ACHN (cell line): Measurements from ENCODE around the gene RASGRP4.
"Not testable (repeated sequence)": the region's sequence is repeated elsewhere in the genome, so short reads cannot be mapped to it uniquely, and the experiment has no call there.

Experiments
- DNase-seq: peaks from one replicate; pipeline ENCODE4 v3.0.0-alpha.2; 2015
- in situ Hi-C: cut with HindIII; loops from 2 replicates; pipeline ENCODE4 v1.10.0; 2017; ENCODE audit warnings: low sequenced_read_pairs, low pct_ligation_motif_present, low pct_unique_long_range_greater_than_20kb

Gene RASGRP4

GRCh38 chr19:38451629-38452028, 25.6 kb upstream of the RASGRP4 start:
- no peak for DNase-seq
- in situ Hi-C loops, result no loop called here

GRCh38 chr19:38451036-38451435, 25.0 kb upstream of the RASGRP4 start:
- in situ Hi-C loops, result no loop called here
- no peak for DNase-seq

DNA sequence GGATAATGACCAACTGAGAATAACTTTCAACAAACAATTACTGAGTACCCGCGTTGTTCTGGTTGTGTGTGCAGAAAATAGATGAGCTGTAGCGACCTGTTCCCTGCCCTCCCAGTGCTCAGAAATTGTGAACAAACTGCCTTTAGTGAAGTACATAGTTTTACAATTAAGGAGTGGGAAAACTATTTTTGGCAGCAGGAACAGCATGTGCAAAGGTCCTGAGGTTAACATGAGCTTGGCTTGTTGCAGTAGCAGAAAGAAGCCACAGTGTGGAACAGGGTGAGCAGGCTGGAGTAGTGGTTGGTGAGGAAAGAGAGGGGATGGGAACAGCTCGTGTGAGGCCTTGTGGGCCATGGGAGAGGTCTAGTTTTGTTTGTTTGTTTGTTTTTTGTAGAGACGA, 23.5 kb upstream of the RASGRP4 start:
- no peak for DNase-seq
- in situ Hi-C loops, result no loop called here

GRCh38 chr19:38448225-38448624, 22.2 kb upstream of the RASGRP4 start:
- in situ Hi-C loops, result no loop called here
- DNase-seq, result no peak

GRCh38 chr19:38445362-38445761, 19.3 kb upstream of the RASGRP4 start:
- in situ Hi-C loops, result no loop called here

GRCh38 chr19:38444026-38444425, 18.0 kb upstream of the RASGRP4 start:
- in situ Hi-C loops, result no loop called here
- DNase-seq, result no peak

More at GRCh38 chr19:38445362-38445761, 19.3 kb upstream of the RASGRP4 start:
- no peak for DNase-seq

DNA sequence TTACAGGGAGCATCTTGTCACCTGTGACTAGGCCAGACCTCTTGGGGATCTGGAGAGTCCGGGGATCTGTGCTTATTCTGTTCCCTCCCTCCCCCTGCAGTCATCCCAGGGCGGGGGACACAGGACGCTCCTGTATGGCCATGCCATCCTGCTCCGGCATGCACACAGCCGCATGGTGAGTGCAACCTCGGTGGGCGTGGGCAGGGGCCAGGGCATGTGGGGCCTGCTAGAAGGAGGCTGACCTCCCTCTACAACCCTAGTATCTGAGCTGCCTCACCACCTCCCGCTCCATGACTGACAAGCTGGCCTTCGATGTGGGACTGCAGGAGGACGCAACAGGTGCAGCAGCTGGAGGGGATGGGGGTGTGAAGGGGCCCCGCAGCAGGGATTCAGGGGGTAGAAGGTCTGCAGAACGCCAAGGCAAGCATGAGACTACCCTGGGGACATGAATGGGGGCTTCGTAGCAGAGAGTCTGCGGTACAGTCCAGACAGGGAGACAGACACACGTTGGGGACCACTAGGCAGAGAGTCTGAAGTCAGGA, 17.5 kb upstream of the RASGRP4 start:
- DNase-seq, result no peak
- in situ Hi-C loops, result no loop called here

DNA sequence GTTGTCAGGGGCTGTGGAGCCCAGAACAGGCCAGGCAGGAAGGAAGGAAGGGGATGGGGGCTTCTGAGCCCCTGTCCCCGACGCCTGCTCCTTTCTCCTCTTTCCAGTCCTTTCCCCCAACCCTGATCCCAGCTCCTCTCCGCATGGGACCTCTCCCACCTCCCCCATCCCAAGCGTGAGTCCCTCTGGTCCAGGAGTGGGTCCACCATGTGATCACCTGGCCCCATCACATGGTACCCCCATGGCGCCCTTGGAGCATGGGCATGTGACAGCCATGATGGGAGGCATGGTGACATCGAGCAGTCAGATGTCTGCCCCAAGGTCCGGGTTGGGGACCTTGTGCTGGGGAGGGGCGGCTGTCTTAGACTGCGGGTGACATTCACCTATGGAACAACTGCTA, 16.7 kb upstream of the RASGRP4 start:
- no peak for DNase-seq
- in situ Hi-C loops, result no loop called here

DNA sequence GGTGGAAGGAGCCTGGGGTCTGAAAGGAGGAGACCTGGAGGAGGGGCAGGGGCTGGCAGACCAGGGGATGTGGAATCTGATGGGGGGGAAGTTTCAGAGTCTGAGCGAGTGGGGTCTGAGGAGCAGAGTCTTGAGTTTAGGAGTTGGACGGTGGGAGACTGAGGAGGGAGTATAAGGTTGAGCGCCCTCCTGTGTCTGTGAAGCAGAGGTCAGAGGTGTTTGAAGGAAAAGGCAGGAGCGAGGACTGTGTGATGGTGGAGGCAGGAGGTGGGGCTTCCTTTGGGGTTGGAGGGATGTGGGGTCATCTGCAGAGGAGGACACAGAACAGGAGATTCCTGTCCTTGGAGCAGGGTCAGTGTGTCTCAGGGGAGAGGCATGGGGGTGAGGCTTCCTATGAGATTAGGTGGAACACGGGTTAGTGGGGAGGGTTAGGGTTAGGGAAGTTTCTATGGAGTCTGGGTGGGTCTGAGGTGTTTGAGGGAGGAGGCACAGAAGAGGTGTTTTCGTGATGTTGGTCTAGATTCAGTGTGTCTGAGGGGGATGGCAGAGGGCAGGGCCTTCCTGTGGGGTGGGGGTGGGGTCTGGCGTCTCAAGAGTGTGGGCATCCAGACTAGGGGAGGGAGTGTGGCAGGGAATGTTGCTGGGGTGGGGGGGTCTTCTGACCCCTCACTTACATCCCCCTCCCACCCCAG, 15.8 kb upstream of the RASGRP4 start:
- in situ Hi-C loops, result no loop called here
- no peak for DNase-seq

DNA sequence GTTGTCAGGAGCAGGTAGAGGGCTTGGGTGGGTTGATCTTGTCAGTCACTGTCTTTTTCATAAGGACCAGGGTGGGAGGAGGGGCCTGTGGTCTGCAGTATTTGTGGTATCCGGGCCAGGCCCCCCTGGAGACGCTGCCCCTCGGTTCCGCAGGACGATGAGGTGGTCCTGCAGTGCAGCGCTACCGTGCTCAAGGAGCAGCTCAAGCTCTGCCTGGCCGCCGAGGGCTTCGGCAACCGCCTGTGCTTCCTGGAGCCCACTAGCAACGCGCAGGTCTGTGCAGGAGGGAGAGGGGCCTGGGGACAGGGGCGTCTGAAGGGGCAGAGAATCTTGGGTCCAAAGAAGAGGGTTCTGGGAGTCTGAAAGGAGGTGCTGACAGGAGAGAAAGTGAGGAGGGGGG, 14.6 kb upstream of the RASGRP4 start:
- DNase-seq, result no peak
- in situ Hi-C loops, result no loop called here

DNA sequence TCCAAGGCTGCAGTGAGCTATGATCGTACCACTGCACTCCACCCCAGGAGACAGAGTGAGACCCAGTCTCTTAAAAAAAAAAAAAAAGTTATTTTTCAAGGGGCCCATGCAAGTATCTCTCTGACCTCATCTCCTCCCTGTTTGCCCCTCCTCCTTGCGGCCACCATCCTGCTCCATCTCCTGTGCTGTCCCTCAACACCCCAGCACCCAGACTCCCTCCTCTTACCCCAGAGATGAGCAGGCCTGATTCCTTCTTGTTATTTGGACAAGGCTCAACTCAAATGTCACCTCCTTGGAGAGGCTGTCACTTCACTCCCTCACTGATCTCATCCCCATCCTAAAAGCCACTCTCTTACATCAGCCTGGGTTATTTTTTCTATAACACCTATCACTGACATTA, 11.9 kb upstream of the RASGRP4 start:
- in situ Hi-C loops, result no loop called here
- no peak for DNase-seq

DNA sequence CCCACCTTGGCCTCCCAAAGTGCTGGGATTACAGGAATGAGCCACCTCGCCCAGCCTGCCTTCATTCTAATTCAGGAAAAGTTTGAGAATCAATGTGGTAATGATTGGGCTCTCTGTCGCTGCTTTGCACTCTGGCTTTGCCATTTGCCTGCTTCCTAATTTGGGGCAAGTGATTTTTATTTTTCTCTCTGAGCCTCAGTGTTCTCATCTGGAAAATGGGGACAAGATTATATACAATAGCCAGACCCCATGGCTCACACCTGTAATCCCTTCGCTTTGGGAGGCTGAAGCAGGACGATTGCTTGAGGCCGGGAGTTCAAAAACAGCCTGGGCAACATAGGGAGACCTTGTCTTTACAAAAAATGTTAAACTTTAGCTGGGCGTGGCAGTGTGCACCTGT, 11.3 kb upstream of the RASGRP4 start:
- DNase-seq, result no peak
- in situ Hi-C loops, result no loop called here

GRCh38 chr19:38434549-38435051, 8.6 kb upstream of the RASGRP4 start:
- in situ Hi-C loops, result no loop called here
- DNase-seq, result no peak

DNA sequence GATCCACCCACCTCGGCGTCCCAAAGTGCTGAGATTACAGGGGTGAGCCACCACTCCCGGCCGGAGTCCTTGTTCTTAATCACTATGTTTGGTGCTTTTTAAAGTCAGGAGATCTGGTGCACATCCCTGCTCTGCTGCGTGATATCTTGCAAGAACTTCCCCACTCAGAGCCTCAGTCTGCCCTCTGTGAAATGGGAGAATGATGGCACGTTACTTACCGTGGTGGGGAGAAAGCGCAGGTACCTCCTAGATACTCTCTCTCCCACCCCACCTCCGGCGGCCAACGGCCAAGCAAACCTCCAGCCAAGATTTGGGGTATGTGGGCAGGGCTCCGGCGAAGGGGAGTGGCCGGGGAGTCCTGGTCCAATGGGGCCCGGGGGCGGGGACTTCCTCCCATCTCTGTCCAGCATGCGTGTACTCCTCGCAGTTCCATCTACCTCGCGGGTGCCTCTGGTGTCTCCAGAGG, 7.3 kb upstream of the RASGRP4 start, which contains the start of gene RYR1:
RYR1 (plus strand) TSS at position 424 of the 466 bp plus-strand sequence. CDS start 139 bp downstream, outside the sequence.
- DNase-seq, result peak; percentile 11
- in situ Hi-C loops, result no loop called here

- in situ Hi-C loops, result no loop called here
Measured at GRCh38 chr19:38430931-38431330, 4.9 kb upstream of the RASGRP4 start.

DNA sequence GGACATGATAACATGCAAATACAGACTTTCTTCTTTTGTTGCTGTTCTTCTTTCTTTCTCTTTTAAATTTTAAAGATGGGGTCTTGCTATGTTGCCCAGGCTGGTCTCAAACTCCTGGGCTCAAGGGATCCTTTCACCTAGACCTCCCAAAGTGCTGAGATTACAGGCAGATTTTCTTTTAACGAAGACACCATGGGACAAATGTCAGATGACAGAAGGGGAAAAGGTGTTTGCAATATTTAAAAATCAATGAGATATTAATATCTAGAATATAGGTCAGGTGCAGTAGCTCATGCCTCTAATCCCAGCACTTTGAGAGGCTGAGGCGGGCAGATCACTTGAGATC, 3.8 kb upstream of the RASGRP4 start:
- in situ Hi-C loops, result no loop called here

More at GRCh38 chr19:38430931-38431330, 4.9 kb upstream of the RASGRP4 start:
- DNase-seq, result no peak

DNA sequence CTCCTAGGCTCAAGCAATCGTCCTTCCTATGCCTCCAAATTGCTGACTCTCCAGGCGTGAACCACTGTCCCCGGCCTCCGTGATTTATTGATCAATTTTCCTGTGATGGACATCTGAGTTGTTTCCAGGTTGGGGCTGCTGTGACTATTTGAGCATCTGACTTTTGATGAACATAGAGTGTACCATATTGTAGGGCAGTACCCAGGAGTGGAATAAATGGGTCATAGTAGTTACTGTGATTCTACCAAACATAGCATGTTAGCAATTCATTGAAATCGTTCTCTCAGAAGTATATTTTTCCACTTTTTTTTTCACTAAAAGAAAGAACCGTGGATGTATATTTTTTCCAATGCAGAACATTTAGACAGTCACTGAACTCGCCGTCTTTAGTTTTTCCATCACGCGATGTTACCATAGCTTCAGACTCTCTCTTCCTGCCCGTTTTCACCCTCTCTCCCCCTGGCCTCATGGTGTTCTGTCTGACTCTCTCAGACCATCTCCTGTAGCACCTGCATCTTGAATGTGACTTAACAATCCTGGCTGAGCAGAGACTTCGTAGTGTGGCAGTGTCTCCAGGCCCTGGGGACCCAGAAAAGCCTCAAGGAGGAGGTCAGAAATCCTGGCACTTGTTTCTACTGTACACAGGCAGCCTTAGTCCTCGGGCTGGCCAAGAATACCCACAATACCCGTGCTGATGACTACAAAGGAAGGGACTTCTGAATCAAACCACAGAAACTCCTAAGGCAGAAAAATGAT, 3.2 kb upstream of the RASGRP4 start:
- DNase-seq, result no peak
- in situ Hi-C loops, result no loop called here

More for the DNA sequence above, 3.8 kb upstream of the RASGRP4 start:
- DNase-seq, result no peak

DNA sequence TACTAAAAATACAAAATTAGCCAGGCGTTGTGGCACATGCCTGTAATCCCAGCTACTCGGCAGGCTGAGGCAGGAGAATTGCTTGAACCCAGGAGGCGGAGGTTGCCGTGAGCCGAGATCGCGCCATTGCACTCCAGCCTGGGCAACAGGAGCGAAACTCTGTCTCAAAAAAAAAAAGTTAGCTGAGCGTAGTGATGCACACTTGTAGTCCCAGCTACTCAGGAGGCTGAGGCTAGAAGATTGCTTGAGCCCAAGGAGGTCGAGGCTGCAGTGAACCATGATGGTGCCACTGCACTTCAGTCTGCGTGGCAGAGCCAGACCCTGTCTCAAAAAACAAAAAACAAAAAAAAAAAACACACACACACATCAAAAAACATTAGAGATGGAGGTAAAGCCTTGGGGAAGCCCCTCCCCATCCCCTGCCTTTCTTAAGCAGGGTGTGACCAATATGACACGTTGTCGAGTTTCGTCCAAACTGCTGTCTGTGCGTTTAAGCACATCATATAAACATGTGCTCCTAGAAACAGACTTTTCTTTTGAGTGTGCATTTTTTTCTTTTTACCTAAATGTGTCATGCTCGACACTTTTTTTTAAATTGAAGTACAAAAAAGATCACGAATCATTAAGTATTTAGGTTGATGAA, 1.1 kb upstream of the RASGRP4 start:
- in situ Hi-C loops, DNase-seq: not testable (repeated sequence)

DNA sequence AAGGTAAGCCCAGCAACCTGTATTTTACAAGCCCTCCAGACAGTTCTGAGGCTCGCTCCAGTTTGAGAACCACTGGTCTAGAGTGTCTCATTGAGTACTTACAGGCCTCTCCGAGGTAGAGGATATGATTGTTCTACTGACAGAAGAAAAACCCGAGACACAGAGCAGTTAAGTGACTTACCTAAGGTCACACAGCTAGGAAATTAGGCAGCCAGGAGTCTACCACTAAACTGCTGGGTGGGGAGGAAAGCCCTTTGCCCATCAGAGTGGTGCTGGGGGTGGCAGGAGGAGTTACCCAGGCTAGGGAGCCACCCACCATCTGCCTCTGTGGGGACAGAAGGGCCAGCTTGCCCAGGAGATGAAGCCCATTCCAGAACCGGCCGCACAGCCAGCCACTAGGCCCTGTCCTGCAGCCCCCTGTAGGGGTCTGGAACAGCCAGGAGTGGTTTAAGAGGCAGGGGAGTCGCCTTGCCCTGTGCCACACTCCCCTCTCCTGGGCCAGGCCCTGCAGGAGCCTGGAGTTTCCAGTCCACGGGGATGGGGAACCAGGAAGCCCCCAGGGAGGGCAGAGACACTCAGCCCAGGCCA, 703 bp downstream of the RASGRP4 start:
- in situ Hi-C loops, result no loop called here
- DNase-seq, result no peak
